Endometrial microvascular endothelial cells (primary cell): ENCODE measurements around the gene GLB1L3. TPM values are rescaled to one million over a fixed set of nuclear protein-coding genes. Genes with fewer than 3 reads are reported as not detected.
"Not testable (repeated sequence)": the region's sequence is repeated elsewhere in the genome, so short reads cannot be mapped to it uniquely, and the experiment has no call there.

Experiments
- in situ Hi-C: cut with HindIII; loops from 2 replicates; pipeline ENCODE4 v1.10.0; 2017; ENCODE audit warnings: low sequenced_read_pairs, low pct_unique_long_range_greater_than_20kb; ENCODE audit errors: inconsistent ontology term
- total RNA-seq: library from RNA; depleted of rRNA; stranded (reverse); fragments of >200 nt; gene quantifications from one replicate; pipeline ENCODE4 v1.2.3, GENCODE V29; 2015; ENCODE audit errors: inconsistent ontology term

GLB1L3 gene
- total RNA-seq, 1 donor from 2014 or later = not detected

- in situ Hi-C loops = no loop called here
These were observed 5.9 kb upstream of the GLB1L3 start for GRCh38 chr11:134270250-134270714.

GRCh38 chr11:134271978-134272377 lies 4.2 kb upstream of the GLB1L3 start:
- in situ Hi-C loops = no loop called here

GRCh38 chr11:134272381-134273316 lies 3.5 kb upstream of the GLB1L3 start:
- in situ Hi-C loops = no loop called here

GRCh38 chr11:134273317-134273712 lies 2.9 kb upstream of the GLB1L3 start:
- in situ Hi-C loops = no loop called here

- in situ Hi-C loops = no loop called here
These were observed 1.0 kb upstream of the GLB1L3 start for GRCh38 chr11:134275188-134275533.

- in situ Hi-C loops = no loop called here
These were observed 410 bp downstream of the GLB1L3 start for GRCh38 chr11:134276396-134277182.

- in situ Hi-C loops = no loop called here
These were observed 1.2 kb downstream of the GLB1L3 start for GRCh38 chr11:134277183-134278001.

- in situ Hi-C loops = no loop called here
These were observed 2.2 kb downstream of the GLB1L3 start for GRCh38 chr11:134278356-134278755.

- in situ Hi-C loops = not testable (repeated sequence)
These were observed 5.5 kb downstream of the GLB1L3 start for GRCh38 chr11:134281635-134282034.

GRCh38 chr11:134282121-134283045 lies 6.2 kb downstream of the GLB1L3 start:
- in situ Hi-C loops = no loop called here

- in situ Hi-C loops = no loop called here
These were observed 7.5 kb downstream of the GLB1L3 start for GRCh38 chr11:134283461-134284230.

- in situ Hi-C loops = not testable (repeated sequence)
These were observed 8.2 kb downstream of the GLB1L3 start for GRCh38 chr11:134284349-134284748.

- in situ Hi-C loops = no loop called here
These were observed 11.4 kb downstream of the GLB1L3 start for GRCh38 chr11:134287561-134287960.

- in situ Hi-C loops = no loop called here
These were observed 12.3 kb downstream of the GLB1L3 start for GRCh38 chr11:134288486-134288885.

- in situ Hi-C loops = no loop called here
These were observed 13.0 kb downstream of the GLB1L3 start for GRCh38 chr11:134289167-134289566.

- in situ Hi-C loops = no loop called here
These were observed 13.6 kb downstream of the GLB1L3 start for GRCh38 chr11:134289789-134290188.

- in situ Hi-C loops = no loop called here
These were observed 14.5 kb downstream of the GLB1L3 start for GRCh38 chr11:134290646-134291045.
